IPS-18c (cell line): Measurements from ENCODE around the gene AUTS2.

Experiments used
- H3K4me3 ChIP-seq: 2 replicates; pipeline ENCODE4 v1.7.0; 2013; ENCODE audit warnings: low read depth, mild to moderate bottlenecking, low read length, moderate library complexity; ENCODE audit not compliant: insufficient read depth
- H3K9me3 ChIP-seq: one replicate; pipeline ENCODE4 v1.6.1; 2013; ENCODE audit warnings: mild to moderate bottlenecking, low read length, moderate library complexity; ENCODE audit not compliant: control insufficient read depth, insufficient read depth

The AUTS2 gene

DNA sequence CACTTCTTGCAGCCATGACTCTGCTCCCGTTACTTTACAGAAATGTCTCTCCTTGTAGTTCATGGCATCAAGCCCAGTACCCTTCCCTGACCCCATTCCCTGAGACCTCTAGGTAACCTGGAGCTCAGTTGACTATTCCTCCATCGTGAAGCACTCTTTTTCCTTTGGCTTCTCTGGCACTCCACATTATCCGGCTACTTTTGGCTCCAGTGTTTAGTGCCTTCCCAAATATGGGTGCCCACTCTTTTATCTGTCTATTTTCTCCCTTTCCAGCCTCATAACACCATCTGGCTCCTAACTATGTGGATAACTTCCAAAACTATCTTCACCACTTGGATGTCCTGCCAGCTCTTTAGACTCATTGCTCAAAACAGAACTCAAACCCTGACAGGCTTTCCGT is 788.9 kb downstream of the AUTS2 start:
- no peaks in the 10 kb centered on the region for H3K9me3 ChIP-seq

GRCh38 chr7:70389531-70390151 is 791.4 kb downstream of the AUTS2 start:
- no peaks in the 10 kb centered on the region for H3K9me3 ChIP-seq
- H3K4me3 ChIP-seq = no peak overlapping the region

More for the DNA sequence above, 788.9 kb downstream of the AUTS2 start:
- no peak overlapping the region for H3K4me3 ChIP-seq

DNA sequence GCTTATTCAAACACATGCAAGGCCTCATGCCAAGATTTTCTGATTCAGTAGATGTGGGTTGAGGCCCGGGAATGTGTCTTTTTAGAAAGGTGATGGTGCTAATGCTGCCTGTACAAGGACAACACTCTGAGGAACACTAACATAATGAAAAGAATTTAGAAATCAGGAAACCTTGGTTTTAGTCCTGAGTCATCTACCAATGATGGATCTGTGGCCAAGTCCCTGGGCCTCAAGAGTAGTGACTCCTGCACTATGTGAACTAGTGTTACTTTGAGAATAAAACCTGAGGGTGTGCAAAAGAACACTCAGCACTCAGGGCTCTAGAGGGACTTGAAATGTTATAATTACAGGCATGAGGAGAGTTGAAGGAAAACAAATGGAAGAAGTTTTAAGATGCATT is 792.0 kb downstream of the AUTS2 start:
- no peaks in the 10 kb centered on the region for H3K9me3 ChIP-seq
- no peak overlapping the region for H3K4me3 ChIP-seq

DNA sequence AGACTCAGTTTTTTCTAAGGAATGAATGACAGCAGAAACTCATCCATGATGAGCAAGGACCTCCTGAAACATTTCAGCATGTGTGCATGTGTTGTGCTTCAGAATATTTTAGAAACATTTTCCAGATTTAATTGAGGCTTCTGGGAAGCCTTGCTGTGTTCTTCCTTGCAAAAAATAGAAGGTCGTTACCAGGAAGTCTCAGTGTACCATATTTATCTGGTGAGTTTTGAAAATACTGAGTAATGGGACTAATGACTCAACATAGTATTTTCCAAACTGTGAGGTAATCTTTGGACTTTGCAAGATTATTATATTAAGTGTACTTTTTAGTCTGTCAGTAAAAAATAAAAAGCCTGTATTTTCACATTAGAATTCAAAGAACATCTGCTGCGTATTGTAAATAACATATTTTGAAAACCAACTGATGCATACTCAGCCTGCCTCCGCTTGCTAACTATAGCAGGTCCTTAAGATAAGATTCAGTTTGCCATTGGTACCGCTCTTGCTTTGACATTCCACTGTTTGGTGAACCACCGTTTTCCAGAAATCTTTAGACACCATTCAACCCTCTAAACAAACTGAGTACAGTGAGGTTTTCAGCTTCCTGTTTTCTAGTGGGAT is 794.1 kb downstream of the AUTS2 start:
- H3K4me3 ChIP-seq = no peak overlapping the region
- H3K9me3 ChIP-seq = no peaks in the 10 kb centered on the region

DNA sequence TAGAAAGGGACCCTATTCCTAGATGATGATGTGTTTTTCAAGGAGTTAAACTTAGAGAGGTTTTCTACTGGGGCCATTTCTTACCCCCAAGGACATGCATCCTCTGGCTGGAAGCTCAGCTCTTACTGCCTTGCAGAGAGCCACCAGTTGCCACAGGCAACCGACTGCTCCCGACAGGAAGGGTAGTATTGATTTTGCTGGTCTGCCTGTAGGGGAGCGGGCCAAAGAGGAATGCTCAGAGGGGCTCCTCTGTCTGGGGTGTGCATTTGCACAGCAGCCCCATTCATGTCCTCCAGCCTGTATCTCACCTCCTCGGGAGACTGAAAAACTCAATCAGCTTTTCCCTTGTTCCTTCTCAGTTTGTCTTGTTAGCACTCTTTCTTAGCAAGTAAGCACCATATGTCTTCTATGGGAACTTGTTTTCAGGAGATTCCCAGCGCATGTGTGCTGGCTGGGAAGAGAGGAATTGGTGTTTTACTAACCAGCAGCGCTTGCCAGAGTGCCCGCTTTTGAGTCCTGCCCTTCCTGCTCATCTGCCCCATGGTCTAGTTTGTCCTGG is 794.7 kb downstream of the AUTS2 start:
- Histone ChIP-seq H3K4me3 (no peak overlapping the region), H3K9me3 (no peaks in the 10 kb centered on the region)

- H3K4me3 ChIP-seq = no peak overlapping the region
- no peaks in the 10 kb centered on the region for H3K9me3 ChIP-seq
Observed at GRCh38 chr7:70393956-70394355, 795.7 kb downstream of the AUTS2 start.

GRCh38 chr7:70400829-70401380 is 802.6 kb downstream of the AUTS2 start:
- Histone ChIP-seq H3K4me3 (no peak overlapping the region), H3K9me3 (no peaks in the 10 kb centered on the region)

DNA sequence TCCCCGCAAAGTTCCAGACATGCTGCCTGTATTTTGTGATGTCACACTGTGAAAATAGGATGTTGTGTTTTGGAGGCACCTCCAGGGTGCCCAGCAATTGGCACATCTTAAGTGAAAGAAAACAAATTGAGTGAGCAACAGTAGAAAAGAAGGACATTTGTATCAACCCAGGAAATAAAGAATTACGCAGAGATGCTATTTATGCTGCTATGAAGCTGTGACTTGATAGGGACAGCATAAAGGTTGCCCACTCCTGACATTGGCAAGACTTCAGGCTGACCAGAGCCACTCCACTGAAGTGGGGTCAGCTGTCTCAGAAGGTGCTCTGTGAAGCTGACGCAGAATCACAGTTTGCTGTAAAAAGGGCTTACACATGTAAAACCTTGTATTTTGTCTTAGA is 803.8 kb downstream of the AUTS2 start:
- no peaks in the 10 kb centered on the region for H3K9me3 ChIP-seq
- H3K4me3 ChIP-seq = no peak overlapping the region

GRCh38 chr7:70405241-70405640 is 807.0 kb downstream of the AUTS2 start:
- no peak overlapping the region for H3K4me3 ChIP-seq
- no peaks in the 10 kb centered on the region for H3K9me3 ChIP-seq

GRCh38 chr7:70406186-70406949 is 808.1 kb downstream of the AUTS2 start:
- H3K9me3 ChIP-seq = no peaks in the 10 kb centered on the region
- H3K4me3 ChIP-seq = no peak overlapping the region

GRCh38 chr7:70406950-70407209 is 808.6 kb downstream of the AUTS2 start:
- Histone ChIP-seq H3K9me3 (no peaks in the 10 kb centered on the region), H3K4me3 (no peak overlapping the region)

DNA sequence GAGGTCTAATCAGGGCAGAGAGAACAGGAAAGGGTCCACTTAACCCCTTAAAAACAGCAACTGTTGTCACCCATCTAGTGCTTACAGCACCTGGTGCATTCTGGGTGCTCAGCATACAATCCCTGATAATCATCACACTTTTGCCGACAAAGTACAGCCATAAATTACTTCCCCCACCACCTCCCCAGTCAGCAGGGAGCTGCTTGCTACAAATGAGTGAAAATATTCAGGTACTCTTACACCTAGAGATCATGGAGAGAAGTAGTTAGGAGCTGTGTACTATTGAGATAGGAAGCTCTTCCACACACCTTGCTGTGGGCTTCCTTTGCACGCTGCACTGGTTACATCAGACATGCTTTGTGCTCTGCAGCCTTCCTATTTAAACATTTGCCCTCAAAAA is 810.2 kb downstream of the AUTS2 start:
- Histone ChIP-seq H3K9me3 (no peaks in the 10 kb centered on the region), H3K4me3 (no peak overlapping the region)

DNA sequence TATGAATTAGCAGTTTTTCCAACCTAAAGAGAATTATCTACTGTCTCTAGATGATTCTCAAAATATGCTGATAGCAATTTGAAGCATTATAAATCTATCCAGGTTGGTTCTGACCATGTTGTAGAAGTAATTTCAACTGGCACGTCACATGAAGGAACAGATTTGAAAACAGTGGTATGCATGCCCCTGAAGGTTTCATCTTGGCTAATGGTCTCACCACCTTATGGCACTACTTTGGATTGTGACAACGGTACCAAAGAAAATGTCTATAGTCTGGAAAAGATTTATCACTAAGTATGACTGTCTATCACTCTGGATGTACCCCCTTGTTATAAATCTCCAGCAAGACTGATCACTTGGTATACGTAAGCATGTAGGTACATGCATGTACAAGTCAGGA is 810.6 kb downstream of the AUTS2 start:
- Histone ChIP-seq H3K9me3 (no peaks in the 10 kb centered on the region), H3K4me3 (no peak overlapping the region)

DNA sequence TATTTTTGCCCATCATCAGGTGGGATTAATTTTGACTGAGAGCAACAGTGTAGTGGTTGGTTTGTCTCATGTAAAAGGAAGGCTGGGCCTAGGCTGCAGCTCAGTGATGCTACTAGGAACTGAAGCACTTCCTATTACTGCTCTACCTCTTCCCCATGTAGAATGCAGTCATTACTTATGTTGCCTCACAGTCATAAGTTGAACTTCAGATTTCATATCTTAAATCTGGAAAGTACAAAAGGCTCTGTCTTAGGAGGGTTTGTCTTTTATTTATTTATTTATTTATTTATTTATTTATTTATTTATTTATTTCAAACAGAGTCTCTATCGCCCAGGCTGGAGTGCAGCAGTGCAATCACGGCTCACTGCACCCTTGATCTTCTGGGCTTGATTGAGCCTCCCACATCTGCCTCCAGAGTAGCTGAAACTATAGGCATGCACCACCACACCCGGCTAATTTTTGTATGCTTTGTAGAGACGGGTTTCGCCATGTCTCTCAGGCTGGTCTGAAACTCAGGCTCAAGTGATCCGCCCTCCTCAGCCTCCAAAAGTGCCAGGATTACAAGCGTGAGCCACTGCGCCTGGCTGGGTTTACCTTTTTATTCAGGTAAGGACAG is 812.0 kb downstream of the AUTS2 start:
- Histone ChIP-seq H3K4me3 (no peak overlapping the region), H3K9me3 (no peaks in the 10 kb centered on the region)

DNA sequence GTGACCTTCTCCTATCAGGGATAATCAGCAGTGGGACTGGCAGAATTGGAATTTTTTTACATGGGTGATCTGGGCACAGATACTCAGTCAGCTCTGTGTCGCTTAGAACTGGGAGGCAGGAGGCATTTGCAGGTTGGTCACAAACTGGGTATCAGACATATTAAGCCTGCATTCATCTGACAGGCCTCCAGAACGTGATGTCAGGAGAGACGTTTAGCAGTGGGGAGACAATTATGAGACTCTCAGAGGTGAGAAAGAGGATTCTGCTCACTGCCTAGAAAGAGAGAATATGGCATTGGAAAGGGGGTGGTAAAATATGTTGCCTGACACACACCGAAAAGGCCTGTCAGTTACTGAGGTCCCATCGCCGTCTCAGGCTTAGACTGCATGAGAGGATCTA is 816.1 kb downstream of the AUTS2 start:
- H3K9me3 ChIP-seq = no peaks in the 10 kb centered on the region
- H3K4me3 ChIP-seq = no peak overlapping the region

DNA sequence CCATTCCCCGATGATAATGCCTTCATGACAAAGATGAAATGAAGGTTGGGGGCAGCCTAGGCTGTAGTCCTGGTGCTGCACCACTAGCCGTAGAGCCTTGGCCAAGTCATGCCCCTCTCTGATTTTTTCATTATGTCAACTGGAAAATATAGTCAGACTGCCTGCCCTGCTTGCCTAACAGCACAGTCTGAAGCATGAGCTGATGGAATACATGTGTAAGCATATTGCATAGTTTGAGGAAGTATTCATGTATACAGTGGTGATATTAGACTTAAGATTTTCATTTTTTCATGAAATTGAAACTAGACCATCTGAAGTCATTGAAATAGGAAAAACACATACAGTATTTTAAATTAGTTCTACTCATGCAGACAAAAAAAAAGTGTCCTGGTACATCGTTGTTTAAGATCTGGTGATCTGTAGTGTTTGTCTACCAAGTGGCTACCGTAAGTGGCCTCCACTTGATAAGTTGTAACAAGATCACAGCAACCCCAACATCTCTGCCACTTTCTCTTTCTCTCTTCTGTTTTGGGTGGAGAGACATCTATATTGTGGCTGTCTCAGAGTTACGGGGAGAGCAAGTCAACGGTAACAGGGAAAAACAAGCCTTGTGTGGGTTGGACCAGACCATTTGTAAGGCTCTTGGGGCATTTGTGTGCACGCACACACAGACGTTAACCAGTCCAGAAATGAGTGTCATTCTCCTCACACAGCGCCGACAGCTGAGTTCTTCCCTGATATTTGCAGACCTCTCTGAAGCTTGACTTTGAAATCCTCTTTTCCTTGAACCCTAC is 817.1 kb downstream of the AUTS2 start:
- H3K9me3 ChIP-seq = no peaks in the 10 kb centered on the region
- no peak overlapping the region for H3K4me3 ChIP-seq

DNA sequence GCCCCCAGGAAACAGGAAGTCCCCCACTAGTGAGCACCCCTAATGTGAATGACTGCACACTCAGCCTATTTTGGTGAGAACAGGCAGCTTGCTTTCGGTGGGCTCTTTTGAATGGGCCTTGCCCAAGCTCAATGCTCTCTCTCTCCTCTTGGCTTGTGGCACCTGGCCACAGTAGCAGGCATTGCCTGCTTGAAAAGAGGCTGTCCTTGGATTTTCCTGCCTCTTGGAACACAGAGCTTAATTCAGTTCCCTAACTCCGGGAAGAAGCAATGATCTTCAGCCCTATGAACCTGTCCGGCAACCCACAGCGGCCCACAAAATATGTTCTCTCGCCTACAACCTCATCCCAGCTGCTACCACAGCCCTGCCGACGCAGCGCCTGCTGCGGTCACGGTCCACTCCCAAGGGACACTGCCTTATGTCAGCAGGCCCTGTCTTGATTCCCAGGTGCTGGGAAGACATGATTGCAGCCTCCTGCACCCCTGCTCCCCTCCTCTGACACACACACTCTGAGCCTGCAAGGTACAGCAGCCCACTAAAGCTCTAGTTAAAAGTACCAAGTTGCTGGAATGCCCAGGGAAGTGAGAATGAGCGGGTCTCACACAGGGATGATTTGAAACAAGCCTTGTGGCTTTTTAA is 818.2 kb downstream of the AUTS2 start:
- Histone ChIP-seq H3K4me3 (no peak overlapping the region), H3K9me3 (no peaks in the 10 kb centered on the region)
